Gastrocnemius medialis (tissue), 4 donors: ENCODE data around the gene SIAH2. TPM values are rescaled to one million over a fixed set of nuclear protein-coding genes. Genes with fewer than 3 reads are reported as not detected.

Experiments used
- ATAC-seq, 2 donors: fragments of 150-250 bp; one replicate each; pipeline ENCODE4 v1.9.1; 2016
- DNase-seq, 2 donors: peaks; one replicate each; pipeline ENCODE4 v3.0.0-alpha.2; 2019
- H3K27ac ChIP-seq, 4 donors: fragments of 200-600 bp; sonication (generic); 1 replicate in 1 of 4; 2 replicates in 3 of 4; pipeline ENCODE4 v1.5.1; 2016 to 2018; ENCODE audit warnings: mild to moderate bottlenecking in 2 of 4, moderate library complexity in 1 of 4
- H3K27me3 ChIP-seq, 3 donors: fragments of 200-600 bp; sonication (generic) in 2 of 3; 1 replicate in 1 of 3; 2 replicates in 2 of 3; pipeline versions ENCODE4 v1.5.1 to v1.6.0; 2016 to 2019; ENCODE audit warnings: mild to moderate bottlenecking in 1 of 3, moderate library complexity in 1 of 3
- H3K36me3 ChIP-seq, 2 donors: fragments of 200-600 bp; sonication (generic) in 1 of 2; one replicate each; pipeline ENCODE4 v1.5.1; 2017 to 2018
- H3K4me1 ChIP-seq, 2 donors: fragments of 200-600 bp; sonication (generic) in 1 of 2; one replicate each; pipeline ENCODE4 v1.5.1; 2016 to 2017; ENCODE audit warnings: mild to moderate bottlenecking in 2 of 2
- H3K4me3 ChIP-seq, 4 donors: fragments of 200-600 bp; sonication (generic) in 3 of 4; 1 replicate in 1 of 4; 2 replicates in 3 of 4; pipeline ENCODE4 v1.5.1; 2016 to 2019; ENCODE audit warnings: mild to moderate bottlenecking in 2 of 4
- H3K9me3 ChIP-seq, 3 donors: fragments of 200-600 bp; sonication (generic) in 2 of 3; 1 replicate in 1 of 3; 2 replicates in 2 of 3; pipeline ENCODE4 v1.5.1; 2016 to 2019
- POLR2A ChIP-seq, 2 donors: fragments of 450-650 bp; IDR thresholded peaks; one replicate each; pipeline ENCODE4 v1.6.1; 2017; ENCODE audit warnings: antibody characterized with exemption in 2 of 2, mild to moderate bottlenecking in 2 of 2, moderate library complexity in 2 of 2
- in situ Hi-C, 4 donors: fragments of 200-750 bp; cut with MboI; loops; one replicate each; pipeline versions ENCODE4 v1.15.0 to v1.8.0; 2017; ENCODE audit warnings: low sequenced_read_pairs in 4 of 4
- intact Hi-C: fragments of 100-400 bp; cut with DNase I; formaldehyde crosslinking; loops from one replicate; pipeline ENCODE4 v1.15.1; 2023; ENCODE audit warnings: low total_unique reads
- total RNA-seq, 4 donors: library from RNA; depleted of rRNA; stranded (reverse); fragments of >200 nt; gene quantifications; one replicate each; pipeline versions ENCODE4 v1.1.0 to v1.2.3, GENCODE V29; 2016
- TF ChIP-seq, protein P1 (sequence below), 5 experiments: fragments of 450-650 bp in 3 of 5; fragments of 200-600 bp in 2 of 5; sonication (generic) in 2 of 5; IDR thresholded peaks in 4 of 5; conservative IDR thresholded peaks in 1 of 5; 1 replicate in 4 of 5; 2 replicates in 1 of 5; pipeline ENCODE4 v1.5.1; 2016 to 2019; ENCODE audit warnings: antibody characterized with exemption in 5 of 5, mild to moderate bottlenecking in 3 of 5, moderate library complexity in 3 of 5

Gene SIAH2, protein sequence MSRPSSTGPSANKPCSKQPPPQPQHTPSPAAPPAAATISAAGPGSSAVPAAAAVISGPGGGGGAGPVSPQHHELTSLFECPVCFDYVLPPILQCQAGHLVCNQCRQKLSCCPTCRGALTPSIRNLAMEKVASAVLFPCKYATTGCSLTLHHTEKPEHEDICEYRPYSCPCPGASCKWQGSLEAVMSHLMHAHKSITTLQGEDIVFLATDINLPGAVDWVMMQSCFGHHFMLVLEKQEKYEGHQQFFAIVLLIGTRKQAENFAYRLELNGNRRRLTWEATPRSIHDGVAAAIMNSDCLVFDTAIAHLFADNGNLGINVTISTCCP
- total RNA-seq = 10 to 100 TPM; 10.9 to 25.6 (median 20.0) TPM

DNA sequence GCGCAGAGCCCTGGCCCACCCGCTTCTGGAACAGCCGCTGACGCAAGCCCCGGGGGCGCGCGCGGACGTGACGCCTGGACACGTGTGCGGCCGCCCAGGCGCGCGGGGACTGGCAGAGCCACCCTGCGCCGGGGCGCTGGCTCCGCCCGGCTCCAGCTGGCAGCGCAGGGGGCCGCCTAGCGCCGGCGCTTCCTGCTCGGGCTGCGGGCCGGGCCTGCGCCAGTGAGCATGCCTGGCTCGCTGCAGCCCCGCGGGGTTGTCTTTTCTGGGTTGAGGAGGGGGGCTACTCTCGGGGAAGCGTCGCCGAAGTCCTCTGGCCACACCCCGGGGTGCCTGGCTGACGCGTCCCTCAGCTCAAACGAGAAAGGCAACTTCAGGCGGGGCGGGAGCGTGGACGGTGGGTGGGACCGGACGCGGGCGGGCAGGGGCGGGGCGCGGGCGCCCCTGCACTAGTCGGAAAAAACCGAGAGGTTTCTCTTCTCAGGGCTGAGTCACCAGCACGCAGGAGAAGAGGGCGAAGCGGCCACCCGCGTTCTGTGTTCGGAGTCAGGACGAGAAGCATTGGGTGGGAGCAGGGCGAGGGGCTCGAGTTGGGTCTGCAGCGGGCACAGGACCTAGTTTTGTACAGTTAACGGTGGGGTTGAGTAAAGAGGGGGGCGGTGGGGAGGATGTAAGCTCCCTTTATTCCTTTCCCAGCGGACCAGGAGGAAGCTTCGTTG is at the start of gene SIAH2:
Gene SIAH2, minus strand, starts transcription at position 48 of the 719 bp plus-strand sequence. CDS start 320 bp downstream, outside the sequence.
- DNase-seq (peak; percentile 85 to 88), ATAC-seq (peak; percentile 79 to 84)
- Histone ChIP-seq H3K27ac (peak within 1 kb of the TSS; percentile 92 to 99 (median 96)), H3K36me3 (no peaks in the 10 kb centered on the region), H3K4me1 (peaks cover 28 to 33% of the 10 kb centered on the region in 2 donors), H3K9me3 (no peaks in the 10 kb centered on the region), H3K27me3 (no peaks in the 10 kb centered on the region), H3K4me3 (peak within 1 kb of the TSS; percentile 61 to 80 (median 65))
- TF ChIP-seq, protein P1, sequence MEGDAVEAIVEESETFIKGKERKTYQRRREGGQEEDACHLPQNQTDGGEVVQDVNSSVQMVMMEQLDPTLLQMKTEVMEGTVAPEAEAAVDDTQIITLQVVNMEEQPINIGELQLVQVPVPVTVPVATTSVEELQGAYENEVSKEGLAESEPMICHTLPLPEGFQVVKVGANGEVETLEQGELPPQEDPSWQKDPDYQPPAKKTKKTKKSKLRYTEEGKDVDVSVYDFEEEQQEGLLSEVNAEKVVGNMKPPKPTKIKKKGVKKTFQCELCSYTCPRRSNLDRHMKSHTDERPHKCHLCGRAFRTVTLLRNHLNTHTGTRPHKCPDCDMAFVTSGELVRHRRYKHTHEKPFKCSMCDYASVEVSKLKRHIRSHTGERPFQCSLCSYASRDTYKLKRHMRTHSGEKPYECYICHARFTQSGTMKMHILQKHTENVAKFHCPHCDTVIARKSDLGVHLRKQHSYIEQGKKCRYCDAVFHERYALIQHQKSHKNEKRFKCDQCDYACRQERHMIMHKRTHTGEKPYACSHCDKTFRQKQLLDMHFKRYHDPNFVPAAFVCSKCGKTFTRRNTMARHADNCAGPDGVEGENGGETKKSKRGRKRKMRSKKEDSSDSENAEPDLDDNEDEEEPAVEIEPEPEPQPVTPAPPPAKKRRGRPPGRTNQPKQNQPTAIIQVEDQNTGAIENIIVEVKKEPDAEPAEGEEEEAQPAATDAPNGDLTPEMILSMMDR (IDR thresholded peaks at IDR 0.05 in 4 of 5, conservative IDR thresholded peaks at IDR 0.05 in 1 of 5) = peak in 1 of 5 experiments; percentile 21
- peak; percentile 87 to 98 for TF ChIP-seq POLR2A (IDR thresholded peaks at IDR 0.05)
- intact Hi-C loops (loop anchor here (2.0 to 5.0 kb wide), 4 partner anchors 61 to 356 kb away; partner anchors contain the start of genes EIF2A, ERICH6, SELENOT and SERP1), in situ Hi-C loops (loop anchor here in 1 of 4 donors (10.0 kb wide), 1 partner anchor 158 kb away; the partner anchor contains the start of gene SELENOT)

DNA sequence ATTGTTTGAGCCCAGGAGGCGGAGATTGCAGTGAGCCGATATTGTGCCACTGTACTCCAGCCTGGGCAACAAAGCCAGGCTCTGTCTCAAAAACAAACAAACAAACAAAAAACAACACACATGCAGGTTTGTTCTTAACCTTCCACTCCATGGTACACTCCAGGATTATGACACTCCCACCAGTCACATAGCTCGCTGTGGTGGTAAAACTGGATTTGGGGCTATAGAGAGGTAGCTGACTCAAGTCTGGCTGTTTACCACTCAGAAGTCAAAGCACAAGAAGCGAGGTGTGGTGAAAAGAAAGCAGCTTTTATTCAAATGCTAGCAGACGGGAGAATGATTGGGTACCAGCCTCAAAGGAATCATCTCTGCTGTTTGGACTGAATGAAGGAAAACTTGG is 49.0 kb upstream of the SIAH2 start:
- TF ChIP-seq, protein P1 (IDR thresholded peaks at IDR 0.05 in 4 of 5, conservative IDR thresholded peaks at IDR 0.05 in 1 of 5) = no peak
- TF ChIP-seq POLR2A (IDR thresholded peaks at IDR 0.05) = no peak
- ATAC-seq = no peak
- in situ Hi-C loops = no loop called here
- Histone ChIP-seq H3K27me3 (no peaks in the 10 kb centered on the region), H3K4me1 (no peaks in the 10 kb centered on the region), H3K9me3 (no peaks in the 10 kb centered on the region), H3K36me3 (no peaks in the 10 kb centered on the region), H3K4me3 (no peak overlapping the region), H3K27ac (no peak overlapping the region)
- intact Hi-C loops = no loop called here
- no peak for DNase-seq

DNA sequence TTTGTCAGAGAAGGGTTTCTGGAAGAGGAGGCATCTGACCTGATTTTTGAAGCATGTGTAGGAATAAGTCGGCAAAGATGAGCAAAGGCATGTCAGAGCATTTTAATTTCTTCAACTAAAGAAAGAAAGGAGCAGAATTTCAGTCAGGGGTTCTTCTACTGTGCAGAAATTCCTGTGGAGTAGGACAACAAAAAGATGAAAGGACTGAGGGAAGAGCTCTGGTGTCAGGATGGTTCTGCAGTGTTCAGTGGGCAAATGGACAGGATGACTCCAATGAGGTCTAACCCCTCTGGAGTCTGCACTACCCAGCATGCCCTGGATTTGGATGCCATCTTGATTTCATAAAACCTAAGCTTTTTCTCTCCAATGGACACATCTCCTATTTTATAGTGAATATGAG is 47.7 kb upstream of the SIAH2 start:
- Histone ChIP-seq H3K4me1 (no peaks in the 10 kb centered on the region), H3K27ac (no peak overlapping the region), H3K4me3 (no peak overlapping the region), H3K36me3 (no peaks in the 10 kb centered on the region), H3K27me3 (no peaks in the 10 kb centered on the region), H3K9me3 (no peaks in the 10 kb centered on the region)
- no peak for TF ChIP-seq POLR2A (IDR thresholded peaks at IDR 0.05)
- TF ChIP-seq, protein P1 (IDR thresholded peaks at IDR 0.05 in 4 of 5, conservative IDR thresholded peaks at IDR 0.05 in 1 of 5) = no peak
- DNase-seq (no peak), ATAC-seq (no peak)
- intact Hi-C loops = no loop called here
- in situ Hi-C loops = no loop called here

DNA sequence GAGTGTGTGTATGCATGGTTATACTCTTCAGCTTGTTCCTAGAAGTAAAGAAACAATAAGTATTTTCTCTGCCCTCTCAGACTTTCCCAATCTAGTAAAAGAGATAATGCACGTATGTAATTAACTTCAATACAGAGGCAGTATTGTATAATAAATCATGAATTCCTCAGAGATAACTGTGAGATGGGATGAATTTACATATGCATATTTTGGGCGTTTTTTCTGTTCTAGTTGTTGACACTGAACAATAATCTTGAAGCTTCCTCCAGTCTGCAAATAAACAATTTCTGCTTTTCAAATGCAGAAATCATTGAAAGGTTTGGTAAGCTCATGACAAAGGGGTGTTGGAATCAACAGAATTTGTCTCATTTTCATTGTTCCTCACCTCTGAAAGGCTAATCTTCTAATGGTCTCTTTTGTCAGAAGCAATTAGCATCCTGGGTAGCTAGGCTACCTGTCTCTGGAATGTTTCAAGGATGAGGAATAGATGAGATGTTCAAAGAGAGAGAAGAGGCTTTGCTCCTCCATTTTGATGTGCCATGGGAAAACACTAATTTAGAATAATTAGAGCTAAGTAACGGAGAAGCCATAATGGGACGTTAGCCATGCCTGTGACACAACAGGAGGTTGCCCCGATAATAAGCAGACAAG is 43.3 kb upstream of the SIAH2 start:
- Histone ChIP-seq H3K4me1 (no peaks in the 10 kb centered on the region), H3K4me3 (no peak overlapping the region), H3K9me3 (no peaks in the 10 kb centered on the region), H3K36me3 (no peaks in the 10 kb centered on the region), H3K27me3 (no peaks in the 10 kb centered on the region), H3K27ac (no peak overlapping the region)
- intact Hi-C loops = no loop called here
- in situ Hi-C loops = no loop called here
- no peak for ATAC-seq
- TF ChIP-seq, protein P1 (IDR thresholded peaks at IDR 0.05 in 4 of 5, conservative IDR thresholded peaks at IDR 0.05 in 1 of 5) = no peak
- TF ChIP-seq POLR2A (IDR thresholded peaks at IDR 0.05) = no peak
- no peak for DNase-seq
